GM12872 (cell line): ENCODE results near the gene AGBL4.

ENCODE experiments used
- TF ChIP-seq, protein P1 (sequence below): IDR thresholded peaks from 3 replicates; pipeline ENCODE4 v1.5.1; 2011; ENCODE audit warnings: low read depth, mild to moderate bottlenecking, low read length, moderate library complexity; ENCODE audit not compliant: insufficient read depth

Gene AGBL4

DNA sequence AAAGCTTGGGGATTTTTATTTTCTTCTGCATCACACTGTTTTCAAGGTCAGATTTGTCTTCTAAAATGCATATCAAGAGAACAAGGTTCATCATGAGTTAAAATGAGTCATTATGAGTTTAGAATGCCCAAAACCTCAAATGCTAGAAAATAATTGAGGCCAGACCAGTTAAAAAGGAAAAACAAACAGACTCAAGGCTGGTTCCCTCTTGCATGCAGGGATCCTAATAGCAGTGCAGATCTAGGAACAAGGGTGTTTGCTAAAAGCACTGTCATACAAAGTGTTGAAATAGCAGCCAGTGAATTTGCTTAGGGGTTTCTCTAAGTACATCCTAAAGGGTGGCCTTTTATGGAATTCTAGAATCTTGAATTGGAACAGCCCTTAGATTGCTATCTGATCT is 1262.3 kb downstream of the AGBL4 start:
- TF ChIP-seq, protein P1, sequence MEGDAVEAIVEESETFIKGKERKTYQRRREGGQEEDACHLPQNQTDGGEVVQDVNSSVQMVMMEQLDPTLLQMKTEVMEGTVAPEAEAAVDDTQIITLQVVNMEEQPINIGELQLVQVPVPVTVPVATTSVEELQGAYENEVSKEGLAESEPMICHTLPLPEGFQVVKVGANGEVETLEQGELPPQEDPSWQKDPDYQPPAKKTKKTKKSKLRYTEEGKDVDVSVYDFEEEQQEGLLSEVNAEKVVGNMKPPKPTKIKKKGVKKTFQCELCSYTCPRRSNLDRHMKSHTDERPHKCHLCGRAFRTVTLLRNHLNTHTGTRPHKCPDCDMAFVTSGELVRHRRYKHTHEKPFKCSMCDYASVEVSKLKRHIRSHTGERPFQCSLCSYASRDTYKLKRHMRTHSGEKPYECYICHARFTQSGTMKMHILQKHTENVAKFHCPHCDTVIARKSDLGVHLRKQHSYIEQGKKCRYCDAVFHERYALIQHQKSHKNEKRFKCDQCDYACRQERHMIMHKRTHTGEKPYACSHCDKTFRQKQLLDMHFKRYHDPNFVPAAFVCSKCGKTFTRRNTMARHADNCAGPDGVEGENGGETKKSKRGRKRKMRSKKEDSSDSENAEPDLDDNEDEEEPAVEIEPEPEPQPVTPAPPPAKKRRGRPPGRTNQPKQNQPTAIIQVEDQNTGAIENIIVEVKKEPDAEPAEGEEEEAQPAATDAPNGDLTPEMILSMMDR = no peak

DNA sequence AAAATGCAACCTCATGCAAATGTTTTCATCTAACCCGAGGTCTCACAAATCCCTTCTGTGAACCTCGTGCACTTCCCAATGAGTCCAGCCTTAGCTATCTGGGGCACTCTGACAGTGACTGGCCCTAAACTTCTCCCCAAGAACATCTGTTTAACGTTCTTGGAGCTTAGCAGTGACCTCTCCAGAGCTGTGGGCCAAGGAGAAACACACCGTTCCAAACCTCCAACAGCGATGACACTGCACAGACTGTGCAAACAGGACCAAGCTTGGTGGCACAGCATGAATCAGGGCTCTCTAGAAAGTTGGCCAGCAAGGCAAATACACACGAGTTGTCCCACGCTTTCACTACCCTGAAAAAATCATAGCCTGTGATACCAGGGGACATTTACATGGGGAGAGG is 1262.9 kb downstream of the AGBL4 start:
- TF ChIP-seq, protein P1 = no peak

DNA sequence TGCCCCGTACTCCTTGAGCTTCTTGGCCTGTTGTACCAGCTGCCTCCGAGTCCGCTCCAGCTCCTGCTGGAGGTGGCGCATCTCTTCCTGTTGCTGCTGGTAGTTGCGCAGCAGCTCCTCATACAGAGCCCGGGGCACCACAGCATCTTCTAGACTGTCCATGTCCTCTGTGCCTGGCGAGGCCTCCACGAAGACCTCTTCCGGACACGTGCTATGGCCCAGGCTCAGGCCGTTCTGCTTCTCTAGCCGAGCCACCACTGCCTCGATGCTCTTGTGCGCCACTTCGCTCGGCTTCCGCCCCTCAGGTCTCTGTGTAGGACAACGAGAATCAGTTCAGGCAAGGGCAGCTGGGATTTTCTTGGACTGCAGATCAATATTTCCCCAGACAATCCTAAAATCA is 1264.8 kb downstream of the AGBL4 start:
- TF ChIP-seq, protein P1 = no peak

DNA sequence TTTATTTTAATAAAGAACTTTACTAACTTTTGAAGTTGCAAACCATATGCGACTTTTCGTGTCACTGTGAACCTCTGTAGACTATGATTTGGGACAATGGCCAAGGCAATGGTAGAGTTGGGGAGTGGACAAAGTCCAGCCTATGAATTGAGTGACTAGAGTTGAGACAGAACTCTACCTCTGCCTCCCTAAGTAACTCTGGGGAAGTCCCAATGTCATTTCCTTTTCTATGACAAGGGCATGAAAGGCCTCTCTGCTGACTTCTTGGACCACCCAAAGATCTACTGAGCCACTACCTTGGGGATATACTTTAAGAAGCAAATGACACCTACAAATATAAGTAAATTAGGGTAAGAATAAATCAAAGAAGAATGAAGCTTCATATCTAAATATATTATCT is 1266.4 kb downstream of the AGBL4 start:
- TF ChIP-seq, protein P1 = no peak

DNA sequence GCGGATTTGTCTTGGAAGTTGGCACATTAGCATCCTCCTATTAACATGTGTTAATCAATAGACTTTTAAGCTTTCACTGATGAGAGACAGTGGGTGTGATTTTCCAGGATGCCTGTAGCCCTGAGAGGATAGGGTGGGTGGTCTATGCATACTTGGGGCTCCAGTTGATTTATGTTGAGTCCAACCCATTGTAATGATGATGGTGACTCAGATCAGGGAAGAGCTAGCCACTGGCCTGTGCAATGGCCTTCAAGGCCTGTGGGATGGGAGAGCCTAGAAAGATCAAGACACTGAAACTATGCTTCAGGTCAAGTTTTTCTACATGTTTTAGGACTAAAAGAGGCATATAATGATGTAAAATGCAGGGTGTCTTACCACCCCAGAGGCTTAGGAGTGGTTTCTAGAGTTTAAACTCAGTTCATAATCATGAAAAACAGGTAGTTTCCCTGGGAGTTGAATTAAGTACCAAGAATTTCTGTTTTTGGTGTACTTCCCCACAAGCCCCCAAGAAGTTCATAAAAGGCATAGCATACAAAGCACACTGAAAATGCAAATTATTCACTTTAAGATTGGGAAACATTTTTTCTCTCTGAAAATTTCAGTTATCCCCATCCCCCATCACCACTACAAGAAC is 1267.0 kb downstream of the AGBL4 start:
- TF ChIP-seq, protein P1 = no peak

DNA sequence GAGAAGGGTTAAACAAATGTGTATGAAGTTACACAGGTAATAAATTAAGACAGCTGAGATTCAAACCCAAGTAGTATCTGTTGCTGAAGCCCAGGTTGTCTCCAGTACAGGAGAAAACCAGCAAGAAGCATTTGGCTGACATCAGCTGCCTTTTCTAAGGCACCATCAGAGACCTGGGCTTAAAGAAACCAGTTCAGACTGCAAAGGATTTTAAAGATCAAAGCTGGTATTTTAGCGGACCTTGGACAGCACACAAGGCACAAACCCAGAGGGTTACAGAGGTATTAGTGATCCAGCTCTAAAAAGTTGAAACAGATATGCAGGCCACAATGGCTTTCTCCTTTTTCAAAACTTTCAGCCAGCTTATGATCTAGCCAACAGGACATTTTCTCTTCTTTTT is 1270.5 kb downstream of the AGBL4 start:
- TF ChIP-seq, protein P1 = no peak

DNA sequence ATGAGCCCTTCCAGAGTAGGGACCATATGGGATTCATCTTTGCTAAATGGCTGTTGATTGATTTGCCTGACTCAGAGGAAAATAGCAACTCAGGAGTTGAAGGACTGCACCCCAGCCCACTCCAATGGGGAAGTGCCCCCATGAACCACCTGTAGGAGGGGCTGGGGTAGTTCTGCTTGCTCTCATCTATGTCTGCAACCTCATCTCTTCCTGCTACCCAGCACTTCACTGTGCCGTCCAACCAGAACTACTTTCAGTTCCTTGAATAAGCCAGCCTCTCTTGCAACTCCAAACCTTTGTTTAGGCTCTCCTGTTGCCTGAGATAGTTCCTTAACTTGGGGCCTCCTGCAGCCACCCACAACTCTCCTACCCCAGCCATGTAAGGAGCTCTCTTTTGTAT is 1273.6 kb downstream of the AGBL4 start:
- TF ChIP-seq, protein P1 = no peak
